Spleen (tissue), 7 donors: ENCODE measurements around the gene RHBDF2.

Experiments
- POLR2AphosphoS5 ChIP-seq, 3 donors: sonication (generic); formaldehyde crosslinking; IDR thresholded peaks; one replicate each; pipeline ENCODE4 v1.5.1; 2017; ENCODE audit warnings: antibody characterized with exemption in 3 of 3
- TF ChIP-seq, protein P1 (sequence below), 11 experiments: fragments of 200-600 bp in 7 of 11; fragments of 450-650 bp in 4 of 11; sonication (generic) in 4 of 11; IDR thresholded peaks in 8 of 11; conservative IDR thresholded peaks in 3 of 11; 1 replicate in 7 of 11; 2 replicates in 4 of 11; pipeline versions ENCODE4 v1.4.0 to v1.8.0; 2016 to 2021; ENCODE audit warnings: antibody characterized with exemption in 11 of 11, inconsistent platforms in 4 of 11, mild to moderate bottlenecking in 1 of 11
- donor health status: DM: no; HTN: no; CAD: no; lungs with moderate emphysema.
- donor health status: DM: no; HTN: no; CAD: no.
- donor health status: DM: no; HTN: no; CAD: no.

DNA sequence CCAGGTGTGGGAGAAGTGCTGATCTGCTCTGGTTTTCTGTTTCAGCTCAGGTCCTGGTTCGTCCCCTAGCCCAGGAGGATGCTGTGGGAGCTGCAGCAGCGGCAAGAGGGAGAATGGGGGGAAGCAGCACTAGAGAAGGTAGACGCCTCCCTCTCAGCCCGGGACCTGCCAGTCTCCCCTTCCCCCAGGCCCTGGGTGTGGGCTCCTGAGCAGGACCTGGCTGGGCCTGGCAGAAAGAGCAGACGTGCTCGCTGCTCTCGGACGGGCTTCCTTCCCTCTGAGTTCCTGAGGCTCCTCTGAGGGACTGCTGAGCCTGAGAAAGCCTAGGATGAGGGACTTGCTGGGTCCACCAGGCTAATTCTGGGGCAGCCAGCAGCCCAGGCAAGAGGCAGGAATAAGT lies 41.8 kb upstream of the RHBDF2 start:
- TF ChIP-seq, protein P1, sequence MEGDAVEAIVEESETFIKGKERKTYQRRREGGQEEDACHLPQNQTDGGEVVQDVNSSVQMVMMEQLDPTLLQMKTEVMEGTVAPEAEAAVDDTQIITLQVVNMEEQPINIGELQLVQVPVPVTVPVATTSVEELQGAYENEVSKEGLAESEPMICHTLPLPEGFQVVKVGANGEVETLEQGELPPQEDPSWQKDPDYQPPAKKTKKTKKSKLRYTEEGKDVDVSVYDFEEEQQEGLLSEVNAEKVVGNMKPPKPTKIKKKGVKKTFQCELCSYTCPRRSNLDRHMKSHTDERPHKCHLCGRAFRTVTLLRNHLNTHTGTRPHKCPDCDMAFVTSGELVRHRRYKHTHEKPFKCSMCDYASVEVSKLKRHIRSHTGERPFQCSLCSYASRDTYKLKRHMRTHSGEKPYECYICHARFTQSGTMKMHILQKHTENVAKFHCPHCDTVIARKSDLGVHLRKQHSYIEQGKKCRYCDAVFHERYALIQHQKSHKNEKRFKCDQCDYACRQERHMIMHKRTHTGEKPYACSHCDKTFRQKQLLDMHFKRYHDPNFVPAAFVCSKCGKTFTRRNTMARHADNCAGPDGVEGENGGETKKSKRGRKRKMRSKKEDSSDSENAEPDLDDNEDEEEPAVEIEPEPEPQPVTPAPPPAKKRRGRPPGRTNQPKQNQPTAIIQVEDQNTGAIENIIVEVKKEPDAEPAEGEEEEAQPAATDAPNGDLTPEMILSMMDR (IDR thresholded peaks at IDR 0.05 in 8 of 11, conservative IDR thresholded peaks at IDR 0.05 in 3 of 11), result no peak
- TF ChIP-seq POLR2AphosphoS5 (IDR thresholded peaks at IDR 0.05), result no peak
